K562 (cell line): ENCODE results near the gene TERT. TPM values are rescaled to one million over a fixed set of nuclear protein-coding genes. Genes with fewer than 3 reads are reported as not detected.

Source experiments
- ATAC-seq: fragments of 200-7000 bp; cut with Tn5 transposase; 3 replicates; pipeline ENCODE4 v1.9.1; 2020; ENCODE audit warnings: moderate library complexity
- BruUV-seq: library from RNA; stranded (reverse); fragments of 400-500 nt; replicated peaks from 2 replicates; lab custom pipeline; 2021; lab: Mats Ljungman, UMichigan
- CTCF ChIA-PET: fragments of 300-600 bp; formaldehyde crosslinking; extraction: SDS; loops from one replicate; lab custom pipeline; 2021; ENCODE audit warnings: low intra/inter-chr PET ratio; lab: Yijun Ruan, JAX
- POLR2A ChIA-PET: fragments of 300-600, 350-650 bp; sonication (Branson Sonifier 250); formaldehyde crosslinking; extraction: SDS; loops from one replicate; lab custom pipeline; 2021; ENCODE audit warnings: antibody characterized with exemption, inconsistent platforms; lab: Yijun Ruan, JAX
- DNase-seq, 4 experiments: peaks; one replicate each; pipeline versions ENCODE4 v3.0.0 to v3.0.0-alpha.2; 2011 to 2018; ENCODE audit warnings: low spot score in 3 of 4, mixed read lengths in 3 of 4; ENCODE audit errors: extremely low read depth in 1 of 4
- FAIRE-seq: peaks from 2 replicates; lab custom pipeline; 2011; peaks lifted over from hg19 to GRCh38; lab: Jason Lieb, UNC
- H2AFZ ChIP-seq: 2 replicates; pipeline ENCODE4 v1.6.0; 2011; ENCODE audit warnings: low read depth, low read length, control low read depth, inconsistent platforms
- H3K27ac ChIP-seq: fragments of 200-600 bp; 3 replicates; pipeline ENCODE4 v1.8.0; 2011; ENCODE audit warnings: low read depth, mild to moderate bottlenecking, control low read depth, inconsistent platforms, low read length, moderate library complexity, mixed read lengths; ENCODE audit errors: extremely low read depth
- H3K27me3 ChIP-seq, 2 experiments: fragments of 300-600 bp in 1 of 2; 2 replicates in 1 of 2; 3 replicates in 1 of 2; pipeline versions ENCODE4 v1.6.0 to v1.8.0; 2011; ENCODE audit warnings: inconsistent platforms in 2 of 2, low read length in 2 of 2, mild to moderate bottlenecking in 1 of 2, mixed read lengths in 1 of 2, moderate library complexity in 1 of 2; ENCODE audit not compliant: control insufficient read depth in 2 of 2, insufficient read depth in 2 of 2
- H3K36me3 ChIP-seq: fragments of 300-600 bp; 3 replicates; pipeline ENCODE4 v1.8.0; 2011; ENCODE audit warnings: mild to moderate bottlenecking, low read length, inconsistent platforms; ENCODE audit not compliant: control insufficient read depth, insufficient read depth
- H3K4me1 ChIP-seq, 2 experiments: fragments of 200-600 bp in 1 of 2; replicated peaks in 1 of 2; 2 replicates in 1 of 2; 3 replicates in 1 of 2; pipeline versions ENCODE4 v1.5.1 to v1.8.0; 2011; ENCODE audit warnings: inconsistent platforms in 2 of 2, low read length in 2 of 2, mild to moderate bottlenecking in 1 of 2, mixed read lengths in 1 of 2, moderate library complexity in 1 of 2; ENCODE audit not compliant: control insufficient read depth in 2 of 2, insufficient read depth in 2 of 2
- H3K4me2 ChIP-seq: 2 replicates; pipeline ENCODE4 v1.6.1; 2011; ENCODE audit warnings: low read length, control low read depth, inconsistent platforms, mixed read lengths; ENCODE audit not compliant: insufficient read depth
- H3K4me3 ChIP-seq: fragments of 200-600 bp; sonication (generic), shearing (Covaris generic); 2 replicates; pipeline ENCODE4 v1.5.1; 2016; ENCODE audit warnings: control low read depth, inconsistent platforms
- H3K79me2 ChIP-seq: fragments of 200-600 bp; 3 replicates; pipeline ENCODE4 v1.8.0; 2011; ENCODE audit warnings: low read length, inconsistent platforms; ENCODE audit not compliant: control insufficient read depth, insufficient read depth
- H3K9ac ChIP-seq, 2 experiments: 2 replicates each; pipeline versions ENCODE4 v1.6.0 to v1.6.1; 2011; ENCODE audit warnings: low read depth in 2 of 2, low read length in 2 of 2, control low read depth in 1 of 2, inconsistent platforms in 1 of 2, mild to moderate bottlenecking in 1 of 2, mixed read lengths in 1 of 2; ENCODE audit not compliant: insufficient read depth in 1 of 2
- H3K9me1 ChIP-seq: one replicate; pipeline ENCODE4 v1.6.0; 2011; ENCODE audit warnings: inconsistent platforms, mild to moderate bottlenecking, low read length, moderate library complexity; ENCODE audit not compliant: control insufficient read depth, insufficient read depth
- H3K9me3 ChIP-seq: replicated peaks from 2 replicates; pipeline ENCODE4 v1.5.1; 2011; ENCODE audit warnings: low read depth, low read length, inconsistent platforms; ENCODE audit not compliant: control insufficient read depth, insufficient read depth
- H4K20me1 ChIP-seq: replicated peaks from 2 replicates; pipeline ENCODE4 v1.6.1; 2011; ENCODE audit warnings: low read length, inconsistent platforms, mixed read lengths; ENCODE audit not compliant: control insufficient read depth, insufficient read depth
- BRCA1 ChIP-seq, 2 experiments: fragments of 450-650 bp in 1 of 2; sonication (generic) in 1 of 2; formaldehyde crosslinking in 1 of 2; IDR thresholded peaks; 2 replicates each; pipeline versions ENCODE4 v1.5.0 to v1.6.1; 2017 to 2020; ENCODE audit warnings: mild to moderate bottlenecking in 1 of 2, missing genetic modification reagents in 1 of 2
- CCNT2 ChIP-seq: IDR thresholded peaks from 2 replicates; pipeline ENCODE4 v1.6.1; 2011; ENCODE audit warnings: borderline replicate concordance, low read depth, mild to moderate bottlenecking, moderate library complexity, mixed read lengths, low read length; ENCODE audit not compliant: insufficient read length; ENCODE audit errors: extremely low read depth
- RBM34 ChIP-seq: fragments of 200-400 bp; formaldehyde crosslinking; IDR thresholded peaks from 2 replicates; pipeline ENCODE4 v1.6.1; 2018; ENCODE audit warnings: low read length, borderline replicate concordance; ENCODE audit not compliant: insufficient read depth
- SMAD2 ChIP-seq: fragments of 150-350 bp; IDR thresholded peaks from 2 replicates; pipeline ENCODE4 v1.6.1; 2014; ENCODE audit warnings: low read depth, mild to moderate bottlenecking, low read length
- WHSC1 ChIP-seq: IDR thresholded peaks from one replicate; pipeline ENCODE4 v1.6.1; 2012; ENCODE audit warnings: low read length, control low read depth, inconsistent platforms
- ZC3H11A ChIP-seq: IDR thresholded peaks from 2 replicates; pipeline ENCODE4 v1.6.1; 2012; ENCODE audit warnings: low read depth, low read length, improper control_type of control experiment
- ZNF140 ChIP-seq: fragments of 250-450 bp; sonication (Bioruptor Pico); IDR thresholded peaks from 2 replicates; pipeline ENCODE4 v1.8.0; 2021; ENCODE audit warnings: moderate library complexity, mild to moderate bottlenecking, inconsistent platforms
- ZNF143 ChIP-seq: sonication (generic); formaldehyde crosslinking; IDR thresholded peaks from 2 replicates; pipeline ENCODE4 v1.9.0; 2022; ENCODE audit warnings: mild to moderate bottlenecking, missing genetic modification reagents
- ZNF175 ChIP-seq: fragments of 200-800 bp; sonication (Bioruptor generic); IDR thresholded peaks from 2 replicates; pipeline ENCODE4 v1.6.1; 2016; ENCODE audit warnings: low read depth, mild to moderate bottlenecking, missing genetic modification characterization, missing compliant biosample characterization
- whole genome bisulfite sequencing: fragments of 100-300 bp; shearing (Covaris generic); methylation state at CpG from one replicate; pipeline ENCODE4 v1.1.6; 2016; ENCODE audit warnings: low coverage, mixed read lengths; ENCODE audit not compliant: insufficient coverage; ENCODE audit errors: missing lambda C conversion rate; 5-methylcytosine and 5-hydroxymethylcytosine counted together
- in situ Hi-C: fragments of 300-500 bp; cut with MboI; formaldehyde crosslinking; loops from 4 replicates; pipeline ENCODE4 v1.15.0; 2018; ENCODE audit warnings: inconsistent platforms, mixed read lengths
- intact Hi-C: fragments of 100-400 bp; cut with micrococcal nuclease; formaldehyde crosslinking; loops from 2 replicates; pipeline ENCODE4 v1.14.2; 2022
- polyA plus RNA-seq, 8 experiments: library from polyadenylated mRNA; depleted of rRNA in 4 of 8; stranded (reverse) in 5 of 8; unstranded in 3 of 8; fragments of >200 nt; fragmentation: Nextera tagmentation in 2 of 8; fragmentation: Illumina TruSeq in 1 of 8; extraction: Ambion mirVana in 2 of 8; extraction: Trizol in 1 of 8; gene quantifications; 2 replicates each; pipeline versions ENCODE4 v1.2.1 to v1.2.3, GENCODE V29; 2011 to 2014; ENCODE audit warnings: inconsistent platforms in 1 of 8, missing spikeins in 1 of 8
- total RNA-seq, 7 experiments: library from RNA; depleted of rRNA in 6 of 7; stranded (reverse); fragments of >200 nt in 6 of 7; fragmentation: Illumina TruSeq in 2 of 7; extraction: Trizol in 2 of 7; gene quantifications; 2 replicates each; pipeline versions ENCODE4 v1.2.1 to v1.2.3, GENCODE V29; 2011 to 2021; ENCODE audit warnings: low replicate concordance in 1 of 7
- TF ChIP-seq, protein P1 (sequence below): sonication (generic); formaldehyde crosslinking; IDR thresholded peaks from 2 replicates; pipeline ENCODE4 v1.8.0; 2022; ENCODE audit warnings: mild to moderate bottlenecking, missing genetic modification reagents, borderline replicate concordance
- TF ChIP-seq, protein P2 (sequence below): fragments of 200-400 bp; formaldehyde crosslinking; IDR thresholded peaks from 2 replicates; pipeline ENCODE4 v1.6.1; 2017; ENCODE audit warnings: mild to moderate bottlenecking, low read depth, low read length, moderate library complexity

TERT gene
- total and polyA plus RNA-seq, 9 of the 15 experiments (the other 6 are each of a cell fraction or from before 2014, with no cell fraction given), result 0.08 to 4.5 (median 0.98) TPM; not detected in 1

DNA sequence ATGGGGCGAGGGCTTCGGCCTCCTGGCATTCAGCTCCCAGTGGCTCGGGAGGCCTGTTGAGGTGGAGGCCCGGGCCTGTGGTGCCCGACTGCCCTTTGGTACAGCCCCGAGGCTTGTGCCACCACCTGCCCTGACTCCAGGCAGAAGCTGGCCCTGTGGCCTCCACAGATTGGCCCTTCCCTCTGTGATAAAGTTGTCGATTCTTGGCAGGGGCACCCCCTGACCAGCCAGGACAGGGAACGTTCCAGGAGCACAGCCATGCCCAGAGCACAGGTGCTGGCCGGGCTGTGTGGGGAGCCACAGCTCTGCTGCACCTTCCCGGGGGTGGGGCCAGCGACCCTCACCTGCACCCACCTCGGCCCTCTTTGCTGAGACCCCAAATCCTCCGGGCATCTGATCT lies 37.0 kb downstream of the TERT start:
- Histone ChIP-seq H3K27ac (no peak overlapping the region), H3K9me3 (no peaks in the 10 kb centered on the region), H3K4me2 (no peak overlapping the region), H3K27me3 (peaks cover 2 to 35% of the 10 kb centered on the region in 2 experiments; a peak in 3 of 5 replicates), H4K20me1 (peaks cover 26% of the 10 kb centered on the region), H3K9ac (no peak overlapping the region), H3K4me1 (peaks cover 0 to 22% of the 10 kb centered on the region in 2 experiments; a peak in 1 of 5 replicates), H3K9me1 (no peaks in the 10 kb centered on the region), H3K4me3 (no peak overlapping the region), H3K36me3 (no peaks in the 10 kb centered on the region), H3K79me2 (no peaks in the 10 kb centered on the region), H2AFZ (no peak overlapping the region)
- FAIRE-seq (no peak), DNase-seq (no peak), ATAC-seq (no peak)
- BruUV-seq, result no TSS peak
- no peak for TF ChIP-seq BRCA1 (IDR thresholded peaks at IDR 0.05)
- no peak for TF ChIP-seq BRCA1 (CRISPR knock-in tag; IDR thresholded peaks at IDR 0.05)
- TF ChIP-seq, protein P1, sequence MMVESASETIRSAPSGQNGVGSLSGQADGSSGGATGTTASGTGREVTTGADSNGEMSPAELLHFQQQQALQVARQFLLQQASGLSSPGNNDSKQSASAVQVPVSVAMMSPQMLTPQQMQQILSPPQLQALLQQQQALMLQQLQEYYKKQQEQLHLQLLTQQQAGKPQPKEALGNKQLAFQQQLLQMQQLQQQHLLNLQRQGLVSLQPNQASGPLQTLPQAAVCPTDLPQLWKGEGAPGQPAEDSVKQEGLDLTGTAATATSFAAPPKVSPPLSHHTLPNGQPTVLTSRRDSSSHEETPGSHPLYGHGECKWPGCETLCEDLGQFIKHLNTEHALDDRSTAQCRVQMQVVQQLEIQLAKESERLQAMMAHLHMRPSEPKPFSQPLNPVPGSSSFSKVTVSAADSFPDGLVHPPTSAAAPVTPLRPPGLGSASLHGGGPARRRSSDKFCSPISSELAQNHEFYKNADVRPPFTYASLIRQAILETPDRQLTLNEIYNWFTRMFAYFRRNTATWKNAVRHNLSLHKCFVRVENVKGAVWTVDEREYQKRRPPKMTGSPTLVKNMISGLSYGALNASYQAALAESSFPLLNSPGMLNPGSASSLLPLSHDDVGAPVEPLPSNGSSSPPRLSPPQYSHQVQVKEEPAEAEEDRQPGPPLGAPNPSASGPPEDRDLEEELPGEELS, result no peak
- TF ChIP-seq, protein P2, sequence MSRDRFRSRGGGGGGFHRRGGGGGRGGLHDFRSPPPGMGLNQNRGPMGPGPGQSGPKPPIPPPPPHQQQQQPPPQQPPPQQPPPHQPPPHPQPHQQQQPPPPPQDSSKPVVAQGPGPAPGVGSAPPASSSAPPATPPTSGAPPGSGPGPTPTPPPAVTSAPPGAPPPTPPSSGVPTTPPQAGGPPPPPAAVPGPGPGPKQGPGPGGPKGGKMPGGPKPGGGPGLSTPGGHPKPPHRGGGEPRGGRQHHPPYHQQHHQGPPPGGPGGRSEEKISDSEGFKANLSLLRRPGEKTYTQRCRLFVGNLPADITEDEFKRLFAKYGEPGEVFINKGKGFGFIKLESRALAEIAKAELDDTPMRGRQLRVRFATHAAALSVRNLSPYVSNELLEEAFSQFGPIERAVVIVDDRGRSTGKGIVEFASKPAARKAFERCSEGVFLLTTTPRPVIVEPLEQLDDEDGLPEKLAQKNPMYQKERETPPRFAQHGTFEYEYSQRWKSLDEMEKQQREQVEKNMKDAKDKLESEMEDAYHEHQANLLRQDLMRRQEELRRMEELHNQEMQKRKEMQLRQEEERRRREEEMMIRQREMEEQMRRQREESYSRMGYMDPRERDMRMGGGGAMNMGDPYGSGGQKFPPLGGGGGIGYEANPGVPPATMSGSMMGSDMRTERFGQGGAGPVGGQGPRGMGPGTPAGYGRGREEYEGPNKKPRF, result no peak
- no peak for TF ChIP-seq ZC3H11A
- TF ChIP-seq ZNF143, result no peak
- TF ChIP-seq RBM34, result no peak
- TF ChIP-seq ZNF175 (CRISPR knock-in tag), result no peak
- no peak for TF ChIP-seq WHSC1
- TF ChIP-seq SMAD2, result no peak
- TF ChIP-seq CCNT2, result no peak
- TF ChIP-seq ZNF140, result no peak
- in situ Hi-C loops (no loop called here), intact Hi-C loops (no loop called here)
- ChIA-PET CTCF (no interaction called here), POLR2A (no interaction called here)
- 17% methylated on average over 13 of the region's 13 CpGs for WGBS
